Measurements from ENCODE around the gene LCE6A.
A peak's percentile ranks its signal among the peaks of the same experiment; 100 is the strongest.

The LCE6A gene, protein sequence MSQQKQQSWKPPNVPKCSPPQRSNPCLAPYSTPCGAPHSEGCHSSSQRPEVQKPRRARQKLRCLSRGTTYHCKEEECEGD

DNA sequence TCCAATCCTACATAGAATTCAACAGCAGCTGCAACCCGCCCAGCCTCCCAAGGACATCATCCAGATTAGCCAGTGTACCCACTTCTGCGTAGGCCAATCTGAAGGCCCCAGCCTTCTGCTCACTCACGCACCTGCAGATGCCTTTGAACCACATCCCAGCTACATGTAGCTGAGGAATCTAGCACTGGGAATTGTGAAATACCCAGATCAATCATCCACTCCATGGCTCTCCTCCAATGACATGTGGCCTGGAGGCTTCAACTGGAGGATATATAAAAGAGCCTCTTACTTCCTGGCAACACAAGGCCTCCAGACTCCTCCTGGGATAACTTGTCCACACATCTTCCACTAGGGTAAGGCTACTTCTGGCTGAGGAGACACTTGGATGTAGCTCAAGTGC, at the start of gene LCE6A:
Gene LCE6A (plus strand): TSS at position 301 of the 400 bp plus-strand sequence. CDS start 665 bp downstream, outside the sequence.
- DNase-seq (ENCODE audit: low spot score), result no peak

DNA sequence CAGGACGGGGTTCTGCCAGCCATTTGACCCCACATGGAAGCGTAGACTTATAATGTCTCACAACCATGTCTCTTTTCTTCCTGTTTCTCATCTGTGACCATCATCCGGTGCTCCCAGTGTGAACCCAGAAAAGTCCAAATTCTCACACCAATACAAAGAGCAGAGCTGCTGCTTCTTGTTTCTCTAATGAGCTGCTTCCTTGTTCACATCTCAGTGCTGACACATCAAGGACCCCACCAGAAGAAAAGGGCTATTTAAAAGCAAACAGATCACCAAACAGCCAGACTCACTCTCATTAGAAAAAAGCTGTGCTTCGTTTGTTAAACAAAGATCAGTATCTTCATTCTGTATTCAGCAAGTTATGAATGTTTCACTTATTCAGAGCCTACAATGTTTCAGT, 47.0 kb upstream of the LCE6A start:
- DNase-seq (ENCODE audit: low spot score), result no peak

DNA sequence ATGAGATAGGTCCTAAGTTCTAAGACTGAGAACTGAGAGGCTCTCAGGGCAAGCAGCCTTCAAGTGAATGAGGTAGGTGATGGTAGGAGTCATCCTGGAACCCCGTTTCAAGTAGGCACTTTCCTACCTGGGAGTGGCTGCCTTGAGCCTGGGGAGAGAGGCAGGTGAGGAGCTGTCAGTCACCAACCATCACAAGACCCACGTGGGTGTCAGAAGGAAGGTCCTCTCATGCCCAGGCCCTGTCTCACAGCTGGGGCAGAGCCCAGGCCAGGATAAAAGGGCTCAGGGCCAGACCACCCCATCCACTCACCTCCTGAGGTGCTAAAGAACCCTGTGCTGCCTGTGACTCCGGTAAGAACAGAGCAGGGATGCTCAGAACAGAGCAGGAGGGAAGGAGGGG, 46.2 kb upstream of the LCE6A start, which contains the start of gene LCE1D:
Gene LCE1D (plus strand): TSS at position 301 of the 400 bp plus-strand sequence. CDS start 1,074 bp downstream, outside the sequence.
- DNase-seq (ENCODE audit: low spot score), result no peak

DNA sequence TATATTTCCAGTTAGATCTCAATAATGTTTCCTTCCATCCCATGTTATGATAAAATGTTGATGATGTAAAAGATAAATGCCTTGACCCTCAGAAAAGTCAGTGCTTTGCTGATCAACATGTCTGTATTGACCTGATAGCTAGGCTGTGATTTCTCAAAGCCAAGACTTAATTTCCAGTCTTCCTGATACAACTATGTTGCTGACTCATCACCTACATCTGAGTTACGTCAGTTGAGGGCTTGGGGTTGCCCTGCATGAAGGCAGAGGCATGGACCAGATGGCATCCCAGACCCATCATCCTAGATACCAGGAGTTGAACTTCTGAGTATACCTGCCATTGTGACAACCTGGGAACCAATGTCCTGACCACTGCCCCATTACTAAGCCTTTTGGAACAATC, 41.3 kb upstream of the LCE6A start:
- DNase-seq (ENCODE audit: low spot score), result no peak

DNA sequence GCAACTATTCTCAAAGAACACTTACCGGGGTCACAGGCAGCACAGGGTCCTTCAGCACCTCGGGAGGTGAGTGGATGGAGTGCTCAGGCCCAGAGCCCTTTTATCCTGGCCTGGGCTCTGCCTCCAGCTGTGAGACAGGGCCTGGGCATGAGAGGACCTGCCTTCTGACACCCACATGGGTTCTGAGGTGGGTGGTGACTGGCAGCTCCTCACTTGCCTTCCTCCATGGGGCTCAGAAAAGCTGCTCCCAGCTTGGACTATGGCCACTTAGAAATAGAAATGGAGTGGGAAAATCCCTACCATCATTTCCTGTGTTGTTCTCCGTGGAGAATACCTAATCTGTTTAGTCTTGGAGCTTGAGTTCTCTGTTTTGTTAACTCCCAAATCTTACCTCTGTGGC, 36.1 kb upstream of the LCE6A start, which contains the start of gene LCE1C:
Gene LCE1C (minus strand): TSS at position 76 of the 400 bp plus-strand sequence. CDS start 1,173 bp downstream, outside the sequence.
- no peak for DNase-seq (ENCODE audit: low spot score)

DNA sequence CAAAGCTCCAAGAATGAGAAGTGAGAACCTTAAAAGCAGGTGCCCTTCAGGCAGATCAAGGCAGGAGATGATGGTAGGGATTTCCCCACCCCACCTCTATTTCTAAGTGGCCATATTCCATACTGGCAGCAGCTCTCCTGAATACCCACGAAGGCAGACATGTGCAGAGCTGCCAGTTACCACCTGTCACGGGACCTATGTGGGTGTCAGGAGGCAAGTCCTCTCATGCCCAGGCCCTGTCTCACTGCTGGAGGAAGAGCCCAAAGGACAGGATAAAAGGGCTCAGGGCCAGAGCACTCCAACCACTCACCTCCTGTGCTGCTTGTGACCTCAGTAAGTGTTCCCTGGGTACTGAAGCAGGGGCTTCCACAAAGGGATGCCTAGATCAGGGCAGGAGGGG, 31.6 kb upstream of the LCE6A start:
- DNase-seq (ENCODE audit: low spot score), result no peak

DNA sequence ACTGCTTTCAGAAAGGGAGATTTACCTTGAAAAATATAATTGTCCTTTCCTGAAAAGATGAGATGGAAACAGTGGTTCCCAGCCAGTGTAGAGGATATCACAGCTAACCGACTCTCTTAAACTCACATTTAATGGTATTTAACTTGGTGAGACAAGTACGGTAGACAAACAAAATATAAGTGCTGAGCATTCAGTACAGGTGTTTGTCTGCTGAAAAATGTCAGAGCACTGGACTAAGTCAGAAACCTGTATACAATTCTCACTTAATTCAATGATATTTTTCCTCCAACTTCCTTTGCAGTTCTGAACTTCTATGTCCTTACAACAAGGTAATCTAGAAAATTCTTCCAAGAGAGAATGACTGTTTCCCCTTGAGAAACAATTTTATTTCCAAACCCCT, 31.0 kb upstream of the LCE6A start, which contains the start of gene LCE1B:
Gene LCE1B (plus strand): TSS at position 301 of the 400 bp plus-strand sequence. CDS start 476 bp downstream, outside the sequence.
- DNase-seq (ENCODE audit: low spot score), result no peak

DNA sequence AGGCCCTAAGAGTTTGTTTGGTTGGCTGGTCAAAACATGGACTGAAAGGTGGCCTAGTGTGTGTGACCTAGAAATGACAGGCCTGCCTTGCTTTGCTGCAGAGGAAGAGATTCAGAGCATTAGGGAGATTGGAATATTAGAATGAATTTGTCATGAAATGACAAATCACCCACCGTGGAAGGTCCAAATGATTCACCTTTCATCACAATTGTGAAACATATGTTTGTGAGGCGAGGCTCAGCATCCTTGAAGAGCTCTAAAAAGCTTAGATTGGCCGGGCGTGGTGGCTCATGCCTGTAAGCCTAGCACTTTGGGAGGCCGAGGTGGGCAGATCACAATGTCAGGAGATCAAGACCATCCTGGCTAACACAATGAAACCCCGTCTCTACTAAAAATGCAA, 25.3 kb upstream of the LCE6A start:
- no peak for DNase-seq (ENCODE audit: low spot score)

DNA sequence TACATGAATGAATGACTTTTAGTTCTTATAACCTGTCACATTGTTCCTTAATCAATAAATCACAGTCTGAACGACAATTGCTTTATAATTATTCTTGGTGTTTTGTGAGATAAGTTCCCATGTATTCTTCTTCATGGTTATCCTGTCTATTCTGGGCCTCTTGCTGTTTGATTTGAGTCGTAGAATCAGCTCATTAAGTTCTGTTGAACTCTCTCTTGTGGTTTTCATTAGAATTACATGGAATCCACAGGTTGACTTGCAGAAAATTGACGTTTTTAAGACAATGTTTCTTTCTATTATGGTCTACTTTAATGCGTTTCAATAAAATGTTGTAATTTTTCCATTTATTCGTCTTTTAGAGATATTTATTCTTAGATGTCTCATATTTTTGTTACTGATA, 19.4 kb upstream of the LCE6A start:
- DNase-seq (ENCODE audit: low spot score), result no peak

DNA sequence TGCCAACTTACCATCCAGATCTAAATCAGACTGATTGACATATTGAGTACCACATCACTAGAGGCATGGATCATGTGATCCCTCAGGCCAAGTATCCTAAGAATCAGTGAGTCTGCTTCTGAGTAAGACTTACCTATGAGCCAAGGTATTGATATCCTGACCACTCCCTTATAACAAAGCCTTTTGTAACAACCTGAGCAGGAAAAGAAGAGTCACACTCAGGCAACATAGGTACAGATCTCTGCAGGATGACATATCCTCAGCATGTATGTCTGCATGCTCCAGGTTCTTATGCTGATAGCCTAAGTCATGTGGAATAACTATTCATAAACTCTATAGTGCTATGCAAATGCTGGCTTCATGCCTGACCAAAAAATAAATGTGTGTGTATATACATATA, 17.7 kb upstream of the LCE6A start:
- DNase-seq (ENCODE audit: low spot score), result no peak

DNA sequence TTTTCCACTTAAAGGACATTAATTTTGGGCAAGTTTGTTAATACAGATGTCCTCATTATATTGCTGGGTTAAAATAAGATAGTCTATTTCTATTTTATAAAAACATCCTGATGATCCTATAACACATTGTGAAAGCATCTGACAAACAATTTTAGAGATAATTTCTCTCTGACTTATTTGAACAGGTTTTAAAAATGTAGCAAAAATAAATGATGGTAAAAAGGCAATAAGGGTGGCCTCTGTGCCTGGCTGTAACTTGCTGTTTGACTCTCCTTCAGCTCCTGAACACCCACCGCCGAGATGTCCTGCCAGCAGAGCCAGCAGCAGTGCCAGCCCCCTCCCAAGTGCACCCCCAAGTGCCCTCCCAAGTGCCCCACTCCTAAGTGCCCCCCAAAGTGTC, 15.5 kb upstream of the LCE6A start, which contains the start of gene LCE1A:
Gene LCE1A (plus strand): TSS at position 301 of the 400 bp plus-strand sequence. CDS start 0 bp downstream, at position 301.
- DNase-seq (ENCODE audit: low spot score), result no peak

DNA sequence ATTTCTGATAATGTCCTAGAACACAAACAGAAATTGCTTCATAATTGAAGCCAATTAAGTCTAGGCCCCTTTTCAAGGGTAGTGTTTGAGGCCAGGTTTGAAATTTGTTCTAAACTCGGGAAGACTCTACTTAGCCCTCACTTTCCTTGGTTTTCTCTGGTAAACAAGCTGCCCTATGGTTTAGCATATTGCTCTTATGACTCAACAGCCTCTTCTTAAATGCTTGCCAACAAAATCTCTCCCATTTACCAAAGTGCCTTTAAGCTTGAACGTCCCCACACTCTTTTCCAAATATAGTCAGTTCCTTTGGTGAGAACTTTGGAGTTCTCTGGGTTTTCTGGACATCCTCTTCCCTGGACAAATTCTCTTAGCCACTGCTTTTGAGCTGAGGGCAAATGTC, 5.8 kb upstream of the LCE6A start:
- no peak for DNase-seq (ENCODE audit: low spot score)

DNA sequence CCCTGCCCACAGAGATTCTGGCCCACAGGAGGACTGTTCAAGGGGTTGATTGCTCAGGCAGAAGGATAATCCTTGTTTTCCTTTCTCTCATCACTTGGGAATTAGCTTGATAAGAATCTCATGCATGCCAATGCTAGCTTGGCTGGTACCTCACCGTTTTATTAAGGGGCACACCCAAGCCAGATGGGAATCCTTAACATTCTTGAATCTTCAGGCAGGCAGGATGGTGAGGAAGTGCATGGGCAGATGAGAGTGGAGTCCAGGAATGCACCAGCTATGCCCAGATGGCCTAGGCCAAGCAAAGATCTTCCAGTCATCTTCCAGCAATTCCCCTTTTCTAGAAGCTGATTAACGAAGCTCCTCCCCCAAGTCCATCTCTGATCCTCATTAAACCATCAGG, 13.0 kb downstream of the LCE6A start:
- no peak for DNase-seq (ENCODE audit: low spot score)

DNA sequence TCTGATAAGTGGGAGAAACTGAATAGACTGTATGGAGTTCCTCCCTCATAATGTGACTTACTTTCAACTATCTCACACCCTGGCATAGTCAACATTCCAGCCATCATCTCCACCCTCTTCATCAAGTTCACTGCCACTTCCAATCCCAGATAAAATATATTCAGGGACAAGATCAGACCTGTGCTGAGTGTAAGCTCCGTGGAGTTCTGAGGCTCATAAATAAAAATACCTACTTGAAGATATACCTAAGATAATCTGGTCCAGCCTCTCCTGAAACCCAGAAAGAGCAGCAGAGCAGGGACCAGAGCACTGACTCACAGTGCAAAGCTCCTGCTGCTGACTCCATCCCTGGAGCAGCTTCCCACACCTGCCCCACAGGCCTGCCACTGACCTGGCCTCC, 15.4 kb downstream of the LCE6A start:
- no peak for DNase-seq (ENCODE audit: low spot score)

DNA sequence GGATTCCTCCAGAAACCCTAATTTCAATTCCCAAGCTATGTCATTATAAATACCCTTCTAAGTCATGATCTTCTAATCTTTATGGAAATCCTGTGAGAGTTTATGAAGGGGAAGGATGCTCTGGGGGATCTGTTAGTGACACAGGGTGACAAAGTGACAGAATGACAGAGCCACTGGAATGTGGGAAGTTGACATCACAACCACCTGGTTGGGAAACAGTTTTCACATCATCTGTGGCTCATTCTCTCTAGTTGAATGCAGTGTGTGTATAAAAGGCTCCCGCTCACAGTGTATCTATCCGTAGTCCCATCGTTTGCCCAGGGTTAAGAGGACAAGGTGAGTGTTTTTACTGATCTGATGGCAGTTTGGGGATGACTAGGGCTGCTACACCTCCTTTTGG, 17.0 kb downstream of the LCE6A start, which contains the start of gene LCE7A:
Gene LCE7A (plus strand): TSS at position 301 of the 400 bp plus-strand sequence. CDS start 702 bp downstream, outside the sequence.
- no peak for DNase-seq (ENCODE audit: low spot score)

DNA sequence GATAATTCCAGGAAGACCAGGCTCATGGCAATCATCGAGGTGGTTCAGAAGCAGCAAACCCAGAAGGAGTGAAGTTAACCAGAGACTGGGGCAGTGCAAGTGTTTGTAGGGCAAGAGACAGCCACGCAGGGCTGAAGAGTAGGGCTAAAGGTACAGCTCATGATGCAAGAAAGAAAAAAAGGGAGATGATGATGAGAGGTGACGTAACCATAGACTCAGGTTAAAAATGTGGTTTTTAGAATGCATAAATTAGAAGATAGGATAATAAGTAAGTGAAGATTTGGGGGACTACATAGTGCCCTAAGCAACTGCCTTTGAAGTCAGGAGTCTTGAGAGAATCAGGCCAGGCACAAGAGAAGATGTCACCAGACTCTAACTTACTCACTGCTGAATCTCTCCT, 17.5 kb downstream of the LCE6A start:
- DNase-seq (ENCODE audit: low spot score), result no peak

DNA sequence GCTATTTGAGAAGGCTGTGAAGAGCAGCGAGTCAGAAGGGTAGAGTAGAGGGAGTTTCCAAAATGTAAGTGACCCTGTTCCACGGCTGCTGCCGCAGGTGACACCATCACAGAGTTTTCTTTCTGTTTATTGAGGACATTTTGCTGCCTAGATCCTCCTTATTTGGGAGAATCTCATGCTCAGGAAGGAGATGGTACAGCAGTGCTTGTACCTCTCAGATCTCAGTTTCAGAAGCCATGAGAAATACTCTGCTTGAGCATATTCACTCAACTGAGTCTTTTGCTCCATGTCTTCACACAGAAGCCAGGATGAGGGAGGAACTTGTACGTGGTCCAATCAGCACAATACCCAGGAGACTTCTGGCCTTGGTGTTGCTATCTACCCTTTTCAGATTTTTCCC, 18.7 kb downstream of the LCE6A start:
- DNase-seq (ENCODE audit: low spot score), result no peak

DNA sequence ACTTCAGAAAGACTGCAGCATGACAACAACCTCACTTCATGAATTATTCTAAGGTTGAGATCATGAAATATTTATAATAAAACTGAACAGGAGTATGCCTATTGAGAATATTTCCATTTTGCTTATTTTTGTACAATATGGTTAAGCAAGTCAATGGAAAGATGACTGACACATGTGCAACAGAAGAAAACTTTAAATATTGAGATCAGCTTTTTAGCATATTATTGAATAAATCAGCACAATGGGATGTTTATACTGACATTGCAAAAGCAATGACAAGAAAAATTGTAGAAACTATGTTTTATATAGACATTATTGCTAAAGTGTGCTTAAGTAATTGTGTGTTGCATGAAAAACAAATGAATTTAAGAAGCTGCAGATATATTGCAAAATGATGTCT, 21.8 kb downstream of the LCE6A start:
- DNase-seq (ENCODE audit: low spot score), result no peak

DNA sequence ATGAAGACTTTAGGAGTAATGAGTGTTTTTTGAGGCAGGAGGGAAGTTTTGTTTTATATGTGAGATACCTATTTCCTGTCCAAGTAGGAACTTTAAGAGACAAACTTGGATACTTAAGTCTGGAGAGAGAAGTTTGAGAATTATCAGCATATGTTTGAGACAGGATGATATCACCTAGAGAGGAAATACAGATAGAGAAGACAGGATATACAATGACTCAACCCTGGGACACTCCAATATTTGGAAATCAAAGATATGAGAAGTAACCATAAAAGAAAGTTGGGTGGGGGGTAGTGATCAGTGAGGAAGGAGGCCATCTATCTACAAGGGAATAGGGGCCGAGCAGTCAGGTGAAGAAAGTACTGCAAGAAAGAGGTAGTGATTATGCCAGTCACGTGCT, 23.7 kb downstream of the LCE6A start:
- no peak for DNase-seq (ENCODE audit: low spot score)

DNA sequence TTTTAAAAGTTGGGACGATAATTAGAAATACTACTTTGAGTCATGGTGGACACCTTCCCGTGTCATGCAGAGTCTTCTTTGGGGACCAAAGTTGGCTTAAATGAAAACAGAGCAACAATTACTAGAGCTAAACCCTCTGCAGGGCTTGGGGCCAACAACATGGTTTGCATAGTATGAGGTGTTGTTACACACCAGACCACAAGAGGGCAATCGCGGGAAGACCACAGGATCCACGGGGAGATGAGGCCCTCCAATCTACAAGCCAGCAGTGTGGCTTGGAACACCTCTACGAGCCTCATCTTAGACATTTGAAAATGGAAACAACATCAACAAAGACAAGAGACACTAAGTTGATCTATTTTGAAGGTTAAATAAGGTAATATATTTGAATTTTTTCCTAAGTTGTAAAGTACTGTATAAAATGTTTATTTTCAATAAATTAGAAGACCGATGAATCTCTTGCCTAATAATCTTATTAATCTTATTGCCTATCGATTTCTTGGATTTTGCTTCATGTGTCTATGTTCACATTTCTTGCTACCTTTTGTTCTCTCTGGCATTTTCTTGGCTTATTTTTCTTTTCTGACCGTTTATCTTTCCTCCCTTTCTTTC, 27.3 kb downstream of the LCE6A start:
- DNase-seq (ENCODE audit: low spot score), result peak; percentile 58

DNA sequence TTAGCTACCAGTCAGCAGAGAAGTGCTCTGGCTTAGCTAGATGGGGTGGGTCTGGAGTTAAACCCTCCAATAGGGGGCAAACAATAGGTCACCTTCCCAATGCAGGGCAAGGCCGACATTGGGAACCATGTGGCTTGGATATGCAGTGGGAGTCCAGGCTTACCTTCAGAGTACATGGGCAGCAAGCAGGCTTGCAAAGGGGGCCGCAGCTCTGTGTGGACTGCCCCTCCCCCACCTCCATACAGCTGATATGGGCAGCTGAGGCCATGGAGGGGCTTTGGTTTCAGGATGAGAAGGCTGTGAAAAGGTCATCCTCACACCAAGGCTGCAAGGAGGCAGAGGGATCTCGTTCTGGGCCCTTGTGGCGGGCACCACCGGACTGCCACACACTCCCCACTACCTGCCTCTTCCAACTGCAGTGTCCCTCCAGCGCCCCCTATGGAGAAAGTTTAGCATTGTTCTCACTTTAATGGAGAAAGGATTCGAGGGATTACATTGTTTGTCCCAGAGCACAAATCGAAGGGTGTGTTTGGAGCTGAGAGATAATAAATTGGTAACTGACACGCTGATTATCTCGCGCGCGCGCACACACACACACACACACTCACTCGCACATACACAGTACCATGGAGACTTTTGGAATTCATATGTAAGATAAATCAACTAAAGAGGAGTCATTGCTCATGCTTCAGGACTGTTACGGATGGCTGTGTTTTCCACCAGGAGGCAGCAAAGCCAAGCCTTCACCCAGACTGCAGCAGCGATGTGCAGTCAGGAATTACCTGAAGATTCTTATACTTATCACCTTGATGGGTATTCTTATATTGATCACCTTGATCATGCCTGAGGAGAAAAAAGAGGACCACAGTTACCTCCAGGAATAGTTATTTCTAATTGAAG, 28.4 kb downstream of the LCE6A start:
- DNase-seq (ENCODE audit: low spot score), result no peak

DNA sequence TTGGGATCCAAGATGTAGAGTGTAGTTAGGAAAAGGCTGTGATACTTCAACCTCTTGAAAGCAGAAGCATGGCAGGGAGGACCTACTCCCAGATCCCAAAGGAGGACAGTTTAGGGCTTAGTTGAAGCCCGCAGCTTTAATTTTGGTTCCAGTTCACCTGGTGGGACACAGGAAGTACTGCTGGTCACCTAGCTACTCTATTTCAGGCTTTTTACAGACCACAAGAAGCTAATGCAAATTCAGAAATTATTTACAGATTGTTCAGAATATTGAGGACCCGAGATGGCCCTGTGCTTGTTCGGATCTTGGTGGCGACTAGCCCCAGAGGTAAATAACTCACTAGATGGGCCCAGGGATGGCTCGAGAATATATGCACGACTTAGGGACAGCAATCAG, 29.1 kb downstream of the LCE6A start:
- no peak for DNase-seq (ENCODE audit: low spot score)

DNA sequence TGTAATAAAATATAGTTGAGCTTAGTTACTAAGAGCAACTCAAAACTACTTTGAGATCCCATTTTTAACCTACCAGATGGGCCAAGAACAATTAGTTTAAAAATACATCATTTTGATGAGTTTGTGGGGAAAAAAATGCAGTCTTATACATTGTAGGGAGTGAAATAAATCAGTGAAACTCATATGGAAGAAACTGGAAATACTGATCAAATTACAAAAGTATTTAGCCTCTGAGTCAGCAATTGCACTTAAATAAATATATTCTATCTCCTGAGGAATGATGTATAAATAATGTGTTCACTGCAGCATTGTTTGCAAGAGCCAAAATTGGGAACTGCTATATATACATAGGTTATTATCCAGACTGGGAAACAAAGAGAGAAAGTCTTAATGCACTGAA, 30.8 kb downstream of the LCE6A start:
- no peak for DNase-seq (ENCODE audit: low spot score)

Data from CD4-positive, alpha-beta T cell treated with Interleukin-2 at 100 ng/mL for 4 hours (primary cell).